SKM-1 (cell line): ENCODE measurements around the gene ABCB1.

Experiments used
- DNase-seq: peaks from one replicate; lab custom pipeline; 2025; ENCODE audit not compliant: unreplicated experiment; lab: John Stamatoyannopoulos, UW

ABCB1 gene

DNA sequence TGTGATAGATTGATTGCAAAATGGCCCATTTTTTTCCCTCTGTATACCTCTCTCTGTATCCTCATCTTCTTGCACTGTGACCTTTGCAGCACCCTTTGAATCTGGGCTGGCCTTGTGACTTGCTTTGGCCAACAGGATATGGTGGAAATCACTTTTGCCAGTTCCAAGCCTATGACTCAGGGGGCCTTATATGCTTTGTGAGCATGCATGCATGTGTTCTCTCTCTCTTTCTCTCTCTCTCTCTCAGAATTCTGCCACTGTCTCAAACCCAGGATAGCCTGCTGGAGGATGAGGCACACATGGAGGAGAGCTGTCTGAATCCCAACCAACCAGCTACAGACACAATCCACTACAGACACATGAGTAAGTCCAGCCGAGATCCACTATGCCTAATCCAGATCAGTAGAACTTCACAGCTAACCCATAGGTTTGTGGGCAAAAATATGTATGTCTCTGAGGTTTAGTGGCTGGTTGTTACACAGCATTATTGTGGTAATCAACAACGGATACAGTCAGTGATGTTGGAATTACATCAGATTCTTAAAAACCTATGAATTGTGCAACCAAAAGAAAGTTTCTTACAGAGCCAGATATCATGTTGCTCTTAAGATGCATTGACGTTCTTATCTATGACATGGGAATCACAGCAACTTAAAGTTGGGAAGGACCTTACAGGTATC, 83.4 kb downstream of the ABCB1 start:
- no peak for DNase-seq

DNA sequence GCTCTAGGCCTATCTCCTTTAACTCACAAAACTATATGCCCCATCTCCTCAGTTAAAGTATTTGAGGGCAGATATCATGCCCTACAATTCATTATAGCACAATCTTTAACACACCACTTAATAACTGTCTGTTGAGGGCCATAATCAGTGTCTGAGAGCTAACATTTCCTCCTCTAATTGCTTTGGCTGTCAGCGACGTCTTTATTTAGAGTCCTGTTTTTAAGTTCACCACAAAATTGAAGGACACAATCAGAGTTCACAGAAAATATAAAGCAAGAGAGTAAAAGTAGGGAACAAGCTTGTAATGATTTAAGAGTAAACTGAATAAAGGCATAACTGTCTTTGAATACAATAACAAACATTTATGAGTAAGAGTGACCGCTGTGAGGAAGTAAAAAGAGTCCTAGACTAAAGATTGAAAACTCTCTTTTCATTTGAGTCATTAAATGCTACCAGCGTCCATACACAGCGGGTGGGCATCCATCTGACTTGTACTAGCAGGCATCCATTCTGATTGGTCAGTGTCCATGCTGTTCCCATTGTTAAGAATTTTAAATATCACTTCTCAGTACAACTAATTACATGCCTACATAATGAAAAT, 86.8 kb downstream of the ABCB1 start:
- DNase-seq = no peak

DNA sequence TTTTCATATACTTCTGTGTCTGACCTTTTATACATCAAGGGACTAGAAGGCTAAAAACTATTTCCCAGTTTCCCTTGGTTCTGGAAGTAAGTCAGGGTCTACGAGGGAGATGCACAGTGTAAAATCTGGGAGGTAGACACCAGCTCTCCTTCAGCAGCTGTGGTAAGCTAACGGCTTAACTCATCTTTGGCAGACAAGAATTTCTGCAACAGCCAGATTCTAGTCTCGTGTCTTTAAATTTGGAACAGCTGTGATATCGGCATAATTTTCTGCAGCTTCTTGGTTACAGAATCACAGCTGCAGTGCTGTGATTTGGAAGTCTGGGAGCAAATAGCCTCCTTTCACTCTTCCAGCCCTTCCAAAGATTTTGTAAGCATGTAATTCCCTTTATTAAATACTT, 87.8 kb downstream of the ABCB1 start:
- DNase-seq = no peak

DNA sequence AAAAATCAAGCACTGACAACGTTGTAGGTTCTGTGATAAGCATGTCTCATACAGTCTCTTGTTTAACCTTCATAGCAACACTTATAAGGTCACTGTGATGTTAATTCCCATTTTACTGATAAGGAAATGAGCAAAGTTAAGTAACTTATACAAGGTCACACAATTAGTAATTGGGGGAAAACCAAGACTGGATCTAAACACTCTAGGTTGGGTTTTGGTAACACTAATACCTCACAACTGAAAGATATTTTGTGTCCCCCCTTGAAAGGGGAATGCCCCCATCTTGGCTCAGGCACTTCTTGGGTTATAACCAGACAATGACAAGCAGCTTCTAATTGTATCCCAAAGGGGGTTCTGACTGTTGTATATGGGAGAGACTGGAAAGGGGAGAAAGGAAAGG, 89.2 kb downstream of the ABCB1 start:
- DNase-seq = no peak

DNA sequence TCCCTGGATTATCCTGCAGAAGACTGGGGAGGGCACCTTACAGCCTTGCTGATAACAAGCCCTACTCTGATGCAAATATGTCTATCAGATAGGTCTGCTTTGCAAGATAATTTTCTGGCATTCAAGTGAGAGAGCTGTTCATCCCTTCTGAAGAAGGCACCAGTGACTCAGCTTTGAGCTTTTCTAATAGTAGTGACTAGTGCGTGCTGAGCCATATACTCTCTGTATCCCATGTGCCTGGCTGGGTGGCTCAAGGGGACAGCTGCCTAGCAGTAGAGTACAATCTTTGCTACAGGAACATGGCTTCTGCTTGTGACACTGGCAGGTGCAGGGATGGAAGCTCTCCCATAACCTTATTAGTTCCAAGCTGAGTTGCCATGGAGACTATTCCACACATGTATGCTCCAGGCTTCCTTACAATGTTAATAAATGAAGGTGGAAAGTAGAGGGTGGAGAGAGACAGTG, 90.2 kb downstream of the ABCB1 start:
- DNase-seq = no peak

DNA sequence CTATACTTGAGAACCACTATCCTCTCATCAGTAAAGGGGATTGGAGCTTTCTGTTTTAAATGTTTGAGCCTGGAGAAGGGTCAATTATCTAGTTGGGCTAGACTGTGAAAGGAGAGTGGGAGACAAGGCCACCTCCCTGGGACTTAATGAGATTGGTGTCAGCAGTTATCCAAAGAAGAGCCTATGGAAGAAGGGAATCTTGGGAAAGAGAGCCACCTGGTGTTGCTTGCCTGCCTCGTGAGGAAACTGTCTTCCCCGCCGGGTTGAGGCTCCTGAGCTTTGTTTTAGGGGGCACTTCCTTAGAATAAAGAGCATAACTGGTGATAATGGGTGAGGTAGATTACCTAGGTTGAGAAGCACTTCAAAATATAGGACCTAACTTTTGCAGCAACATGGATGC, 93.2 kb downstream of the ABCB1 start:
- no peak for DNase-seq

DNA sequence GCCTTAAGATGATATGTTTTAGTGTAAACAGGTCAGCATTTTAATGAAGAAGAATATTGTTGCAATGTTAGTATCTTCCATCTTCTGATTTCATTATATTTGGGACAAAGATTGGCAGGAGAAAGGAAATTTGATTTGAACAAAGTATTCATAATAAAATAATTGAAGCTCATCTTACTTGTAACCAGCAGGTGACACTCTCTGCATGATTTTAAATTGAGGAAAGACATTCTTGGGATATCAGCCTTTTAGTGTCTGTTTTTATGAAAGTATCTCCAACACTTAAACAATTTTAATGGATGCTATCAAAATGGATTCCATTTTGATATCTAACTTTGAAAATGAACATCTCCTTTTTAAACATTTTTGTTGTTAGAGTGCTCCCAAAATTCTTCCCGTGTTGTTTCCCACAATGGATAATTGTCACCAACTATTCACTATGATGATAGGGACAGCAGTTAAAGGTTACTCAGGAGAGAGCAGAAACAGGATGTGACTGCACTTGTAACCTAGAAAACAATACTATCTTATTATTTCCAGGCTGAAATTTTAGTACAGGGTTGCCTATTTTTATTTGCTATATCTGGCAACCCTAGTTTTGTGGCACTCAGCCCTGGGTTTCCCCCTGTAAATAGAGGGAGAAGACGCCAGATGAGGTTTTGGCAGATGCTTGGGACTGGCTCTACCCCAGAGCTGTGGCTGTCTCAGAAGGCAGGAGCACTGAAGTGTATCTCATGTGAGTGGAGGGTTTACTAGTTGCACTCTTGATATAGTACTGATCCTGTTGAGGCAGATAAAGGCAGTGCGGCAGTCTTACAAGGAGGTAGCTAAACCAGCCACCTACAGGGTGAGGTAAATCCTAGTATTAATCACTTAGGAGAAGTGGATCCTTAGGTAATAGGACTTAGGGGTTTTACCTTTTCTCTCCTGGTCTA, 94.2 kb downstream of the ABCB1 start:
- peak; percentile 18 for DNase-seq

DNA sequence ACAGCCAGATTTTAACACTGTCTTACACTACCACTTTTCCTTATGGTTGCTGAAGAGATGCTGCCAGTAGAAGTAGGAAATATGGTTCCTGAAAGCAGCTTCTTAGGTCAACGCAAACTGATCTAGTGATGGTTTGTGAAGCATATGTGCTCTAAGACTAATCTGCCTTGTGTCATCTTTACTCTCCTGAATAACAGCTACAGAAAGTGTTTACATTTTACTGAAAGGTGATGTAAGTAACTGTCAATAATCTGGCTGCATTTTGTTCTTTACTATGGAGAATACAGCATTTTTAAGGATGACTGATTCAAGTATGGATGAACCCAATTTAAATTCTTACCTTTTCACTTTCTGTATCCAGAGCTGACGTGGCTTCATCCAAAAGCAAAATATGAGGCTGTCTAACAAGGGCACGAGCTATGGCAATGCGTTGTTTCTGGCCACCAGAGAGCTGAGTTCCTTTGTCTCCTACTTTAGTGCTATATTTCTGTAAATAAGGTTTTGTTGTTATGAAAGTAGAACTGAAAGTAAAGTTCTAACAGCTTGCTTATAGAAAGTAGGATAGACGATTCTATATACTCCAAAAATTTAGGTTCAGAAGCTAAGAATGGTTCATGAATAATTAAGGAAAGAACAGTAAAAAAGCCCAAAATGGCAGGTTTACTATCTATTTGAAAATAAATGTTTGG, 95.0 kb downstream of the ABCB1 start:
- DNase-seq = no peak

DNA sequence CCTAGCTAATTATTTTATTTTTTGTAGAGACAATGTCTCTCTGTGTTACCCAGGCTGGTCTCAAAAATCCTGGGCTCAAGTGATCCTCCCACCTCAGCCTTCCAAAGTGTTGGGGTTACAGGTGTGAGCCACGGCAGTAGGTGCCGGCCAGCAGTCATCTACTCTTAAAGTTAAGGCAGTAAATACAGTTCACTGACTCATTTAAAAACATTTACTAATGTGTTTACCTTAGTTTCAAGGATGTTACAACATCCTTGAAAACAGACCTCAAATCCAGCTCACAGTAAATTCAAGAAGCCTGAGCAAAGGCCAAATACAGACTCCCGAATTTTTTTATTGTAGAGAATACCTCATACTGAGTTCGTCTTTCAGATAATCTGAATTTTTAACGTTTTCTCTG, 95.6 kb downstream of the ABCB1 start:
- no peak for DNase-seq

DNA sequence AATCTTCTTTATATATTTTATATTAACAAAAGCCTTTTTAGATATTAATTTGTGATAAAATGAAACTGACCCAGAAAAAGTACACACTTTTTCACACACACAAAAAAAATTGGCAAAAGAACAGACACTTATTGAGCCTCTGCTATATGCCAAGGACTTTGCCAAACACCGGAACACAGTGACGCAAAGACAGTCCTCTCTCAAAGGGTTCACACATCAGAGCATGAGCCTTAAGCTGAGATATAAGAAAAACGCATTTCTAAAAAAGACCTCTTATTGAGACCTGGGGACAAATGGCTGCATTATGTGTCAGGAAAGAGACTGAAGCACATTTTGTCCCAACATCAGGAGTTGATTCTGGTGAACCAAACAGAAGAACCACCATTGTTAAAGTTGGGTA, 101.2 kb downstream of the ABCB1 start:
- no peak for DNase-seq

DNA sequence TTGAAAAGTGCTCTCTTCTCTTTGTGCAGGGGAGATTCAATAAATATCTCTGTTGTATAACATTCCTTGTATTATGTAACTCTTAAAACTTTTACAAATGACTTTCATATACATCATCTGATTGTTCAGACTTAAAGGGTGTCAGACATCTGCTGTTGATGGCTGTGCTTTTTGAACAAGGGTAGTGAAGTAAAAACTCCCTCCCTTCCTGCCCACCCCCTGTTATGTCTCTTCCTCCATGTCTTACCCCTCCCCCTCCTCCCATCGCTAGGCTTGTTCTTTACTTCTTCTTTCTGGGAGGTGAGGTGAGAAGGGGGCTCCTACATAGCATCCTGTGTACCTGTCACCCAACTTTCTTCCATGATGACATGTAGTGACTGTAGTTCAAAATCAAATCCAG, 101.8 kb downstream of the ABCB1 start:
- no peak for DNase-seq

DNA sequence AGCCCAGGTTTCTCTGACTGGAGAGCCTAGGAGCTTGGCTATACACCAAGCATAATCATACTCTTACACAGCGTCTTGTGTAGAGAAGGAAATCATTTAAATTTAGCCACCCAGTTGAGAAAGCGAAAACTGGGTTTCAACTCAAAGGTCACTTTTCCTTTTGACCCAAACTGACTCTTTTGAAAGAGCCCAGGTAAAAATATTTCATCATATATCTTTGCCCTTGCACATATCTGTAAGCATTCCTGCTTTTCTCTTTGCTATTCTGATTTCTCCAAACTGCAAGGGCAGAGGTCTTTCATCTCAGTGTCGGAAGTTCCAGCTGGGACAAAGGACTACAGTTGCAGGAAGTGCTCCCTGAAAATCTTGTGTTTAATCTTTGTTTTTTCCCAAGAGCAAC, 103.2 kb downstream of the ABCB1 start:
- no peak for DNase-seq

DNA sequence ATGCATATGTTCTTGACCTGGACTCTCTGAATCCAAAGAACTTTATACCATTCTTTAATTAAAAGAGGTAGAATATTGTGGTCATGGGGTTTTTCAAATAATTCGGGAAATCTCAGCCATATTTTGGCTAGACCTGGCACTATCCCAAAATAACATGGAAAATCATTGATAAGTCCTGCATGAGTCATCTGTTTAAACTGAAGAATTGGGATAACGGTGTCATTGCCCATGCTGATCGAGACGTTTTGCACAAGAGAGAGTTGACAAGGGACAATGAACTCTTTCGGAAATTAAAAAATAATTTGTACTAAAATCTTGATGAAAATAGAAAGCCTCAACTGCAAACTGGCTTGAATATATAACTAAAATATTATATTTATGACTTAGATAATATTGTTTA, 105.3 kb downstream of the ABCB1 start:
- DNase-seq = no peak

DNA sequence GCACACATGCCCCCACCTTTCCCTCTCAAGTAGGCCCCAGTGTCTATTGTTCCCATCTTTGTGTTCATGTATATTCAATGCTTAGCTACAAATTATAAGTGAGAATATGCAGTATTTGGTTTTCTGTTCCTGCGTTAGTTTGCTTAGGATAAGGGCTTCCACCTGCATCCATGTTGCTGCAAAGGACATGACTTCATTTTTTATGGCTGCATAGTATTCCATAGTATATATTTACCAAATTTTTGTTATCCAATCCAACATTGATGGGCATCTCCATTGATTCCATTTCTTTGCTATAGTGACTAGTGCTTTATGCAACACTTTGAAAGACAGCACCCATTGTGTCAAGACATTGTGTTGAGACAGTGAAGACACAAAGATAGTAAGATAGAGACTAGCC, 106.2 kb downstream of the ABCB1 start:
- DNase-seq = no peak

DNA sequence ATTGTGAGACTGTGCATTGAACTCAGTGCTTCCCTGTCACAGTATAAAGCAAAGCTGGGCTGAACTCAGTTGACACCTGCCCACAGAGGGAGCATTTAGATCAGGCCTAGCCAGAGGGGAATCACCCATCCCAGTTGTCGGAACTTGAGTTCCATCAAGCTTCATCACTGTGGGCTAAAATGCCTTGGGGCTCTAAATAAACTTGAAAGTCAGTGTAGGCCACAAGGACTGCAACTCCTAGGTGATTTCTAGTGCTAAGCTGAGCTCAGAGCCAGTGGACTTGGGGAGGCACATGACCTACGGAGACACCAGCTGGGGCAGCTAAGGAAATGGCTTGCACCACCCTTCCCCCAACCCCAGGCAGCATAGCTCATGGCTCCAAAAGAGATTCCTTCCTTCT, 117.6 kb downstream of the ABCB1 start:
- DNase-seq = no peak

DNA sequence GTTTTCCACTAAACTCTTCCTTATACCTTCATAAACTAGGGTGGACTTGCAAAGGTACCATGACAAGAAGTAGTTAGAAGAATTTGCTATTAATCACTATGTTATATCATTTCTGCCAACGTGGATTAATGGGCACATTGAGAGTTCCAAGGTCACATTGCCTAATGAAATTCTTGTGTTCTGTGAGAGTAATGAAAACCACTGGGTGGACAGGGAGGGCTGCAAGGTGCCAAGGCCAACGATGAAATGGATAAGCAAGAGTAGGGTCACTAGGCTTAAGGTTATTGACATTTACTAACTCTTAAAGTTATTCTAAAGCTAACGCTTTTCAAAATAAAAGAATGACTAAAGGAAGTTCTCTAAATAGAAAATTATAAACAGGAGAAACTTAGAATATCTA, 118.6 kb downstream of the ABCB1 start:
- DNase-seq = no peak

DNA sequence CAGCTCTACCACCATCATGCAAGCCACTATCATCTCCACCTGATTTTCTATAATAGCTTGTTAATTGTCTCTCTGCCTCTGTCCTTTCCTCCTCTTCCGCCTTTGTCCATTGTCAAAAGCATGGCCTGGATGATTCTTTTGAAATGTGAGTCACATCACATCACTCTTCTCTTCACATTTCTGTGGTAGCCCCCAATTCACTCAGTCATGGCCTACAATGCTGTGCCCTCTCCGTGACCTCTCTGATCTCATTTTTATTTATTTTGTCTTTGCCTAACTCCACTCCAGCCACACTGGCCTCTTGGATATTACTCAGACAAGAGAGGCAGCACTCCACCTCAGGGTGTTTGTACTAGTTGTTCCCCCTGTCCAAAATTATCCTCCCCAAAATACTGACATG, 120.3 kb downstream of the ABCB1 start:
- DNase-seq = no peak

DNA sequence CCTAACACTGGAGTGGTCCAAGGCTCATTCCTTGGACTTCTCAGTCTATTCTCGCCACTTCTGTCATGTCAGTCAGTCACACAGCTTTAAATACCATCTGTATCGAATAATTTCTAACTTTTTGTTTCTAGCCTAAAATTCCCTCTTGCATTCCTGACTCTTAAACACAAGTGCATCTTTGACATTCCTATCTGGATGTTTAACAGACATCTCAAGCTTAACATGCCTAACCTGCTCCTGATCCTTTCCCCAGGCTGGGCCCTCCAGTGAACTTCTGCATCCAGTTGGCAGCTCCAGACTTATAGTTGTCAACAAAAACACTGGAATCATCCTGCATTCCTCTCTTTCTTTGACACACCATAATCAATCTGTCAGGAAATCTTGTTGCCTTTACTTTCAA, 120.7 kb downstream of the ABCB1 start:
- DNase-seq = no peak

DNA sequence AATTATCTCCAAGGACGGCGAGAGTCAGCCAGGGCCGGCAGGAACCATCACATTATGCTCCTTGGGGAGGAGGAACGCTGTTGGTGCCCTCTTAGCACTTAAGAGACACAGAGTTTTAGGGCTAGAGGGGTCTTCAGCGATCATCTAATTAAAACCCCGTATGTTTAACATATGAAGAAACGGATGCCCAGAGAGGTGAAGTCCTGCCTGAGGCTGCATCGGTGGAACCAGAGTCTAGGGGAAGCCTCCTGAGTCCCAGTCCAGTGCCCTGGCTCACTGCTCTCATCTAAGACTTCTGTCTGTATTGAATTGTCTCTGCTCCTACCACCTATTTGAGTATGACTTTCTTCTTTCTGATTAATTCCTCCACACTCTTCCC, 124.5 kb downstream of the ABCB1 start:
- no peak for DNase-seq

DNA sequence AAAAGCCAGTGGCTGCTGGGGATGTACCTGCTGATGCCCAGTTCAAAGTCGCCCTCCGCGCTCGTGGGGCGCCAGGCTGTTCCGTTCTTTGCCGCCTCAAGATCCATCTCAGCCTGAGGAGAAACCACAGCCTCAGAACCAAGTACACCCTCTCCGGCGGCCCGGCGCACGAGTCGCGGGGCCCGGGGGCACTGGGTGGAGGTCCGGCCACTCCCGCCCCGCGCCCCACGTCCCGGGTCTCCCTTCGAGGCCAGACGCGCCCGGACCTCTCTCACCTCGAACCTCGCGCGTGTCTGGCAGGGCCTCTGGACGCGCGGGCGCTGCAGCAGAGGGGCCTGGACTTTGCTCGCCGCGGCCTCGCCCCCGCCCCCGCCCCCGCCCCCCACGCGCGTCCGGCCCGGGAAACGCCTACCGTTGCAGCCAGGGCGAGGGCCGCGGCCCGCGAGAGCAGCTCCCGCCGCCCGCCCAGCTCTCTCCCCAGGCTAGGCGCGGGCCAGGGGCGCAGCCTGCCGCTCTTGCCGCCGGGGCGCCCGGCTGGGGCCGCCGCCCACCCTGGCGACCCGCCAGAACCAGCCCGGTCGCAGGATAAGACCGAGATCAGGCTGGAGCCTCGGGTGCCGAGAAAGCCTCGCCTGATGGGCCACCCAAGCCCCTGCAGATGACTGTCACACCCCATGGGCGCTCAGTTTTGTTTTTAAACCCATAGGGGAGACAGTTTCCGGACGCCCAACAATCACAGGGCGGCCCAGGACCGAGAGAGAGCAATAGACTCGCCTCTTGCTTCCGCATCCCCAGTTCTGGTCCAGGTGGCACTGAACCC, 125.1 kb downstream of the ABCB1 start, which contains the start of gene ABCB4:
Gene ABCB4, minus strand, starts transcription at position 322 of the 820 bp plus-strand sequence. Its CDS starts 215 bp downstream, at position 107.
- no peak for DNase-seq
